Measurements from ENCODE around the gene STARD13.

Gene STARD13

DNA sequence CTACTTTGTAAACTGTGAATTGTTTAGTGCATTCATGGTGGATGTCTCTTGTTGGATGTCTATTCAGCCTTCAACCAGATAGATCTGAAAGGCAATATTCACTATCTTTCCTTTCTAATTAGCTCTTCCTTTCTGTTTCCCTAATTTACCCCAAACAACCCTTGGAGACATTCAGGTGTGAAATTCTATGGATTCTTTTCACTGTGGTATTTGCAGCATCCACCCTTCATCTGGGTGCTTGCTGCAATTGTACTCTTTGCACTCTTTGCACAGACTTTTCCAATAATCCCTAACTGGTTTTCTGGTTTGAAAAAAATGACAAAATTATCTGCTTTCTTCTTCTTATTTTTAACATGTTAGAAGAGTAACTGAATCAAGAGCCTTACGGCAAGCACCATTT is 212.8 kb downstream of the STARD13 start:
- no peak for DNase-seq

DNA sequence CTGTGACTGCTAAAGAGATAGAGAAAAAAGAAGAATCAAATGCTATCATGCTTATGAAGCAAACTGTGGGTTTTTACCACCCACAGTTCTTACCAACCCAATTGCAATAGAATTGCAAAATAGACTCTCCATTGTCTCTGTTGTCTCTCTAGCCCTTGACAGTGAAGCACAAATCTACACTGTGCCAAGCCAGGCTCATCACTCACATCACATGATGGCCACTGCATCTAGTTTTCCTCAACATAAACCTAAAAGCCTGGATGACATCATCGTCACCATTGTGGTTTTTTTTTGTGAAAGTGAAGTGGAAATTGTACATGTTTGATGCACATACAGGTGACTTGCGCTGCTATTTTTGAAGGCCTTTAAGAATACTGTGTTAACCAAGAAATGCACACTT is 213.3 kb downstream of the STARD13 start:
- DNase-seq, result no peak

DNA sequence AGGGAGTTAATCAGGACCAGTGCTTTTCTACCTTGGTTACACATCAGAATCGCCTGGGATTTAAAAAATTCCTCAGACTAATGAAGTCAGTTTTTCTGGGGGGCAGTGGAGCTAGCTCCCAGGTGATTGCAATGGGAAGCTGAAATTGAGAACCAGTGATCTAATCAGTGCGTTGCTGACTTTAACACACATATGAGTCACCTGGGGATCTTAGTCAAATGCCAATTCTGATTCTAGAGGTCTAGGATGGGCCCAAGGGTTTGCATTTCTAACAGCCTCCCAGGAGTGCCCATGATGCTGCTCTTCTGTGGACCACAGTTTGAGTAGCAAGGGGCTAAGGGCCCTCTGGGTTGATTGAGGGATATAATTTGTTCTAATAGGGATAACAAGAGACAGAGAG is 214.8 kb downstream of the STARD13 start:
- DNase-seq, result no peak

DNA sequence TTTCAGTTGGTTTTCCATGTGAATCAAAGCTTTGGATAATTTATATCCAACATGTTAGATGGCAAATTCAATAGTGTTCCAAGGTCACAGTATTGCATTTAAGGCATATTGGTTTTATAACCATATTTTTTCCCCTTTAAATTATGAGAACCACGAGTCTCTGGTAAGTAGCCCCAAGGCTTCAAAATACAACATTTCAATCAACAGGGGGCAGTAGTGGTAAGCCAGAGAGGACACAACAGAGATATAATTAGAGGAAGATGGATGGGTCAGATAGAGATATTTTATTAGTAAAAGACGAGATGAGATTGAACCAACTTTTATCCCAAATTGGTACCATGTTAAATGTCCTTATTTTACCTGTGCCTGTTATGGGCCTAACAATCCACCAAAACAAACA is 216.2 kb downstream of the STARD13 start:
- DNase-seq, result no peak

DNA sequence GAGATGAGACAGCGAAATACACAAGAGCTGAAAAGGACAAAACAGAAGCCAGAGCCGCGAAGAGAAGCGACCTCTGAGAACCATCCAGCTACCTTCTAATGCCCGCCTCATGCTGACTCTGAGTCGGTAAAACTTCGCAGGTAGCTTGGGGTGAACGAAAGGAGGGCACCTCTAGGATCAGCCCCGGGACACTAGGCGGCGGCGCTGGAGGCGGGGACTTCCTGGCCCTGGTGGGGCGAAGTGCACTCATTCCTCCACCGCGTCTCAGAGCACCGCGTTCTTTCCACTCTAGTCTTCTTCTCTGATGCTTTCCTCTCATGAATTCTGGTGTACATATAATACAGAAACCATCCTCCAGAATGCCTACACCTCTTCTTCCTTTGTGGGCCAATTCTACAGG is 219.2 kb downstream of the STARD13 start:
- no peak for DNase-seq

DNA sequence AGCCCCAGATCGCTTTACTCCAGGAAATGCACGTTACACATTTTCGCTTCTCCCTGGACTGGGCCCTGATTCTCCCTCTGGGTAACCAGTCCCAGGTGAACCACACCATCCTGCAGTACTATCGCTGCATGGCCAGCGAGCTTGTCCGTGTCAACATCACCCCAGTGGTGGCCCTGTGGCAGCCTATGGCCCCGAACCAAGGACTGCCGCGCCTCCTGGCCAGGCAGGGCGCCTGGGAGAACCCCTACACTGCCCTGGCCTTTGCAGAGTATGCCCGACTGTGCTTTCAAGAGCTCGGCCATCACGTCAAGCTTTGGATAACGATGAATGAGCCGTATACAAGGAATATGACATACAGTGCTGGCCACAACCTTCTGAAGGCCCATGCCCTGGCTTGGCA is 224.7 kb downstream of the STARD13 start:
- DNase-seq, result no peak

DNA sequence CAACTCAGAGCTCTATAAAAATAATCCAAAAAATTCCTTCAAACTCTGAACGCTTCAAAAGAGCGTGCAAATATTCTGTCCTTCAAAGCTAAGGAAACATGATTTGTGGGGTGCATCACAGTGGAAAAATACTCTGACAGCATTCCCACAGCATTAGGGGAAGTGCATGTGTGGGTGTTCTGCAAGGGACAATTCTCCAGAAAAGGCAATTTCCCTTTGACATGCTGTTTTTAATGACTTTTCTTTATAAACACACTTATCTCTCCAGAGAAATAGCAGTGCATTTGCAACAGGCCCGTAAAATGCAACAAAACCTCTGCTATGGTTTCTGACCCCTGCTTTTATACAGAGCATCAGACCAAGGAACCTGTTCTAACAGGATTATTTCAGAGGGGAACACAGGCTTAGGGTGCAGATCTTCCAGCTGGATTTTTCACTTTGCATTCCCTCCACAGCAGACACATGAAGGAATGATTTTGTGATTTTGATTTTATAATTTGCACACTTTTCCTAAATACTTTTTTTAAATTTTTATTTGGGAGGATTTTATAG is 226.7 kb downstream of the STARD13 start:
- DNase-seq, result no peak

DNA sequence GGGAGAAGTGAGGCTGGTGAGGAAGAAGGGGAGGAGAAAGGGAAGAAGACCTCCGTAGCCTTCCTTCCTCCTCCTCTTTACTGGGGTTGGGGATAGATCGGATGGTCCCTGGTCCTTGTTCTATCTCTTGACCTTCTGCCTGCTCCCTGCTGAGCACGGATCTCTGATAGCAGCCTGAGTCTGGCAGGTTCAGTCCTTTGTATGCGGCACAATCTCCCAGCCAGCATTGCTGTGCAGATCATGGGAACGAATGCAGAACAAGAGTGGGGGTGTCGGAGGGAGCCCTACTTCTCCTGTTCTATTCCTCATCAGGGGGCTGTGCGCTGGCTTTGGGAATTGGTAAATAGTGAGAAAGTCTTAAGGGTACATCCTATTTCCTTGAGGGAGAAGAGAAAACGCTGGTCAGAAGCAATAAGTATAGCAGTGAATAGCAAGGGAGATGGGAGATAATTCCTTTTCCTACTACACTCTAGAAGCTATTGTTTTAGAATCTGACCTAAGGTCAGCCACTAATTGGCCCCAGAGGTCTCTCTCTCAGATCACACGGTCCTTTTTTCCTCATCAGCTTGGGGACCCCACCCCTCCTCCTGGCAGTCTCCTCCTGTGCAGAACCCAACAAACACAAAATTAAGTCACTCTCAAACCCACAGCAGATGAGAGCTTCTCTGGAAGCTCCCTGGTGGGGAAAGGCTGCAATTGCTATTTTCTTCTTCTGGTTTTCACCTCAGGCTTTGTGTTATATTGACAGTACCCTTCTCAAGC is 228.4 kb downstream of the STARD13 start:
- DNase-seq, result no peak

DNA sequence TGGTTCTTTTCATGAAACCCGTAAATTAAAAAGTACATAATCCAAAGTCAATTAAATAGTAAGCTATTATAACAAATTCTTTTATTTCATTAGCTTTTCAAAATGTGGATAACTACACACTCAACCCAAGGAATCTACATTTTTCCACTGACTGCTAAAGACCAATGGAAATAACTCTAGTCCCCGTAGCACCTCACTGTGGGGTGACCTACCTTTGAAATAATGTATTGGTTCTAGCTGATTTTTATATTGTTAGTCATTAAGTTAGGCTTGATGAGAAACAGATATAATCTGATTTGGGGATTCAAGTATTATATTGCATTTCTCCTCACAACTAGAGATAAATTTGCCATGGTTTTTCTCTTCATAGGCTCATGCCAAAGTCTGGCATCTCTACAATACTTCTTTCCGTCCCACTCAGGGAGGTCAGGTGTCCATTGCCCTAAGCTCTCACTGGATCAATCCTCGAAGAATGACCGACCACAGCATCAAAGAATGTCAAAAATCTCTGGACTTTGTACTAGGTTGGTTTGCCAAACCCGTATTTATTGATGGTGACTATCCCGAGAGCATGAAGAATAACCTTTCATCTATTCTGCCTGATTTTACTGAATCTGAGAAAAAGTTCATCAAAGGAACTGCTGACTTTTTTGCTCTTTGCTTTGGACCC is 232.0 kb downstream of the STARD13 start:
- DNase-seq, result no peak
